ENCODE measurements around the gene HTN1.
"Not testable (repeated sequence)": the region's sequence is repeated elsewhere in the genome, so short reads cannot be mapped to it uniquely, and the experiment has no call there.

The HTN1 gene

GRCh38 chr4:70050138-70050537 is at the start of gene HTN1:
Gene HTN1, plus strand, starts transcription at chr4:70050438. Its CDS starts 2,639 bp downstream, at chr4:70053077.
- DNase-seq, result not testable (repeated sequence)

- DNase-seq, result no peak
Observed at GRCh38 chr4:70000711-70001110, 49.5 kb upstream of the HTN1 start.

- no peak for DNase-seq
Observed at GRCh38 chr4:70002507-70002906, 47.7 kb upstream of the HTN1 start.

- DNase-seq, result no peak
Observed at GRCh38 chr4:70008771-70009170, 41.5 kb upstream of the HTN1 start.

GRCh38 chr4:70019006-70019405 is 31.2 kb upstream of the HTN1 start:
- not testable (repeated sequence) for DNase-seq

GRCh38 chr4:70023218-70023617 is 27.0 kb upstream of the HTN1 start:
- DNase-seq, result no peak

GRCh38 chr4:70027011-70027410 is 23.2 kb upstream of the HTN1 start:
- no peak for DNase-seq

- not testable (repeated sequence) for DNase-seq
Observed at GRCh38 chr4:70028159-70028558, 22.1 kb upstream of the HTN1 start, which contains the start of gene HTN3. Gene HTN3, plus strand, starts transcription at chr4:70028459. Its CDS starts 2,282 bp downstream, at chr4:70030741.

- not testable (repeated sequence) for DNase-seq
Observed at GRCh38 chr4:70037559-70037958, 12.7 kb upstream of the HTN1 start.

GRCh38 chr4:70039928-70040327 is 10.3 kb upstream of the HTN1 start:
- not testable (repeated sequence) for DNase-seq

GRCh38 chr4:70041652-70042286 is 8.5 kb upstream of the HTN1 start:
- no peak for DNase-seq

GRCh38 chr4:70056534-70056933 is 6.3 kb downstream of the HTN1 start:
- DNase-seq, result not testable (repeated sequence)

GRCh38 chr4:70057651-70058050 is 7.4 kb downstream of the HTN1 start:
- DNase-seq, result no peak

- DNase-seq, result no peak
Observed at GRCh38 chr4:70059149-70059548, 8.9 kb downstream of the HTN1 start.

GRCh38 chr4:70062000-70062399 is 11.8 kb downstream of the HTN1 start:
- DNase-seq, result no peak

GRCh38 chr4:70080205-70080604 is 30.0 kb downstream of the HTN1 start:
- no peak for DNase-seq

GRCh38 chr4:70099206-70099605 is 49.0 kb downstream of the HTN1 start:
- no peak for DNase-seq
